Suprapubic skin (tissue), 3 donors: ENCODE data around the gene KRTAP10-3.

ENCODE experiments used
- POLR2A ChIP-seq, 2 donors: fragments of 450-650 bp; IDR thresholded peaks; one replicate each; pipeline ENCODE4 v1.6.1; 2017; ENCODE audit warnings: antibody characterized with exemption in 2 of 2, mild to moderate bottlenecking in 2 of 2, moderate library complexity in 2 of 2
- TF ChIP-seq, protein P1 (sequence below), 2 donors: fragments of 200-600 bp in 1 of 2; fragments of 450-650 bp in 1 of 2; sonication (generic) in 1 of 2; IDR thresholded peaks; one replicate each; pipeline ENCODE4 v1.5.1; 2016 to 2019; ENCODE audit warnings: antibody characterized with exemption in 2 of 2, mild to moderate bottlenecking in 1 of 2, moderate library complexity in 1 of 2

DNA sequence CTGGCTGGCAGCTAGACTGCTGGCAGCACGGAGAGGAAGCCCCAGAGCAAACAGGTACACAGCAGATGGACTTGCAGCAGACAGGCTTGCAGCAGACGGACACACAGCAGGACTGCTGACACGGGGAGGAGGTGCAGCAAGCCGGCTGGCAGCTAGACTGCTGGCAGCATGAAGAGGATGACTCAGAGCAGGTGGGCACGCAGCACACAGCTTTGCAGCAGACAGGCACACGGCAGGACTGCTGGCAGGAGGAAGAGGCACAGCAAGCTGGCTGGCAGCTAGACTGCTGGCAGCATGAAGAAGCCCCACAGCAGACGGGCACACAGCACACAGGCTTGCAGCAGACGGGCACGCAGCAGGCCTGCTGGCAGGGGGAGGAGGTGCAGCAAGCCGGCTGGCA is 7.8 kb downstream of the KRTAP10-3 start:
- TF ChIP-seq, protein P1, sequence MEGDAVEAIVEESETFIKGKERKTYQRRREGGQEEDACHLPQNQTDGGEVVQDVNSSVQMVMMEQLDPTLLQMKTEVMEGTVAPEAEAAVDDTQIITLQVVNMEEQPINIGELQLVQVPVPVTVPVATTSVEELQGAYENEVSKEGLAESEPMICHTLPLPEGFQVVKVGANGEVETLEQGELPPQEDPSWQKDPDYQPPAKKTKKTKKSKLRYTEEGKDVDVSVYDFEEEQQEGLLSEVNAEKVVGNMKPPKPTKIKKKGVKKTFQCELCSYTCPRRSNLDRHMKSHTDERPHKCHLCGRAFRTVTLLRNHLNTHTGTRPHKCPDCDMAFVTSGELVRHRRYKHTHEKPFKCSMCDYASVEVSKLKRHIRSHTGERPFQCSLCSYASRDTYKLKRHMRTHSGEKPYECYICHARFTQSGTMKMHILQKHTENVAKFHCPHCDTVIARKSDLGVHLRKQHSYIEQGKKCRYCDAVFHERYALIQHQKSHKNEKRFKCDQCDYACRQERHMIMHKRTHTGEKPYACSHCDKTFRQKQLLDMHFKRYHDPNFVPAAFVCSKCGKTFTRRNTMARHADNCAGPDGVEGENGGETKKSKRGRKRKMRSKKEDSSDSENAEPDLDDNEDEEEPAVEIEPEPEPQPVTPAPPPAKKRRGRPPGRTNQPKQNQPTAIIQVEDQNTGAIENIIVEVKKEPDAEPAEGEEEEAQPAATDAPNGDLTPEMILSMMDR (IDR thresholded peaks at IDR 0.05) = no peak
- TF ChIP-seq POLR2A (IDR thresholded peaks at IDR 0.05) = no peak
